Measurements from ENCODE around the gene EXO1.

- no peak for TF ChIP-seq CTCF (IDR thresholded peaks at IDR 0.05 in 2 of 3, conservative IDR thresholded peaks at IDR 0.05 in 1 of 3; ENCODE audit: insufficient read depth in 2 of 3, low read depth in 1 of 3, low read length in 3 of 3)
- TF ChIP-seq ZBTB1 (CRISPR knock-in tag; IDR thresholded peaks at IDR 0.05; ENCODE audit: borderline replicate concordance, low read depth): no peak
- TF ChIP-seq ZNF79 (CRISPR knock-in tag; IDR thresholded peaks at IDR 0.05; ENCODE audit: low read depth): no peak
- no peak for TF ChIP-seq EGR1 (conservative IDR thresholded peaks at IDR 0.05)
- TF ChIP-seq CHD1 (IDR thresholded peaks at IDR 0.05; ENCODE audit: low read length): no peak
- TF ChIP-seq SP2 (IDR thresholded peaks at IDR 0.05; ENCODE audit: extremely low read depth, low read depth, low read length, poor library complexity, severe bottlenecking): no peak
- TF ChIP-seq SAFB (IDR thresholded peaks at IDR 0.05; ENCODE audit: borderline replicate concordance, low read depth, low read length): no peak
- TF ChIP-seq KAT8 (IDR thresholded peaks at IDR 0.05; ENCODE audit: low read depth): no peak
- TF ChIP-seq CBFB (CRISPR knock-in tag; IDR thresholded peaks at IDR 0.05): no peak
- TF ChIP-seq PHTF2 (CRISPR knock-in tag; IDR thresholded peaks at IDR 0.05): no peak
- no peak for TF ChIP-seq EZH2 (IDR thresholded peaks at IDR 0.05; ENCODE audit: borderline replicate concordance, low read depth, low read length)
- TF ChIP-seq CHD2 (IDR thresholded peaks at IDR 0.05; ENCODE audit: low read depth, low read length): no peak
- no peak for TF ChIP-seq BCL6 (CRISPR knock-in tag; IDR thresholded peaks at IDR 0.05)
These were observed 11.1 kb upstream of the EXO1 start for GRCh38 chr1:241836941-241837340.
